PC-9 (cell line): ENCODE results near the gene SVOPL.

Experiments used
- EZH2 ChIP-seq: fragments of 200-600 bp; sonication (generic); IDR thresholded peaks from 2 replicates; pipeline ENCODE4 v1.8.0; 2017; ENCODE audit warnings: antibody characterized with exemption, low read depth
- TF ChIP-seq, protein P1 (sequence below): fragments of 200-600 bp; sonication (generic); conservative IDR thresholded peaks from 2 replicates; pipeline ENCODE4 v1.6.1; 2017; ENCODE audit warnings: mixed run types, antibody characterized with exemption, mild to moderate bottlenecking, moderate library complexity

DNA sequence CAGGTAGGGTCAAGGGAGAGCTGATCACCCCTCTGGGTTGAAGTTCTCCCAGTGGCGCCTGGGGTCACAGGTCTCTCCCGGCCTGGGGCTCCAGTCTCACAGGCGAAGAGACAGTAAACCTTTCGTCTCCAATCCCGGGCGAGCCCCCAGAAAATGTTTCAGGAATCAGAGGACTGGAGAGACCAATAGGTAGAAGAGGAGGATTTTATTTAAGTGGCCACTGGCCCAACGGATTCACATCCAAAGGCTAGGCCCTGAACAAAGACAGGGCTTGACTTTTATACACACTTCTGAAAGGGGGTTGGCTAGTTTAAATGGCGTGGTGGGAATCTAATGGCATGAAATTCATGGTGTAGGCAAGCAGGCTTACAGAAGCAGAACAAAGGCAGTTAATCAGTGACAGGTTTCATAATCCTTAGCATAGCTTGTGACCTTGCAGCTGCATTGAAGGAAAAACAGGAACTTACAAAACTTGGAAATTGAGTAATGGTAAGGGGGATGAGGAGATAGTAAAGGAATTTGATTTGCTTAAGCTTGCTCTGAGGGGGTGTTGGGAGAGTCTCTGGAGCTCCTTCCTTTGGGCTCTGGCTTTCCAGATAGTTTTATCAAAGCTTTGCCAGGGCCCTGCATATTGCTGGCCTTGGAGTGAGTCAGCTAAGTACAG lies 135.6 kb downstream of the SVOPL start:
- TF ChIP-seq, protein P1, sequence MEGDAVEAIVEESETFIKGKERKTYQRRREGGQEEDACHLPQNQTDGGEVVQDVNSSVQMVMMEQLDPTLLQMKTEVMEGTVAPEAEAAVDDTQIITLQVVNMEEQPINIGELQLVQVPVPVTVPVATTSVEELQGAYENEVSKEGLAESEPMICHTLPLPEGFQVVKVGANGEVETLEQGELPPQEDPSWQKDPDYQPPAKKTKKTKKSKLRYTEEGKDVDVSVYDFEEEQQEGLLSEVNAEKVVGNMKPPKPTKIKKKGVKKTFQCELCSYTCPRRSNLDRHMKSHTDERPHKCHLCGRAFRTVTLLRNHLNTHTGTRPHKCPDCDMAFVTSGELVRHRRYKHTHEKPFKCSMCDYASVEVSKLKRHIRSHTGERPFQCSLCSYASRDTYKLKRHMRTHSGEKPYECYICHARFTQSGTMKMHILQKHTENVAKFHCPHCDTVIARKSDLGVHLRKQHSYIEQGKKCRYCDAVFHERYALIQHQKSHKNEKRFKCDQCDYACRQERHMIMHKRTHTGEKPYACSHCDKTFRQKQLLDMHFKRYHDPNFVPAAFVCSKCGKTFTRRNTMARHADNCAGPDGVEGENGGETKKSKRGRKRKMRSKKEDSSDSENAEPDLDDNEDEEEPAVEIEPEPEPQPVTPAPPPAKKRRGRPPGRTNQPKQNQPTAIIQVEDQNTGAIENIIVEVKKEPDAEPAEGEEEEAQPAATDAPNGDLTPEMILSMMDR, result no peak
- no peak for TF ChIP-seq EZH2
